ENCODE results near the gene RETREG1.

- TF ChIP-seq ZNF350 (tag by site-specific recombination; IDR thresholded peaks at IDR 0.05) (no peak), ZNF558 (tag by site-specific recombination; IDR thresholded peaks at IDR 0.05) (no peak), ZNF184 (tag by site-specific recombination; IDR thresholded peaks at IDR 0.05) (no peak), CTCF (tag by site-specific recombination; IDR thresholded peaks at IDR 0.05) (no peak), ZNF707 (tag by site-specific recombination; IDR thresholded peaks at IDR 0.05) (no peak), SETDB1 (IDR thresholded peaks at IDR 0.05; ENCODE audit: insufficient read length, low read length) (no peak)
- TF ChIP-seq, protein P1, sequence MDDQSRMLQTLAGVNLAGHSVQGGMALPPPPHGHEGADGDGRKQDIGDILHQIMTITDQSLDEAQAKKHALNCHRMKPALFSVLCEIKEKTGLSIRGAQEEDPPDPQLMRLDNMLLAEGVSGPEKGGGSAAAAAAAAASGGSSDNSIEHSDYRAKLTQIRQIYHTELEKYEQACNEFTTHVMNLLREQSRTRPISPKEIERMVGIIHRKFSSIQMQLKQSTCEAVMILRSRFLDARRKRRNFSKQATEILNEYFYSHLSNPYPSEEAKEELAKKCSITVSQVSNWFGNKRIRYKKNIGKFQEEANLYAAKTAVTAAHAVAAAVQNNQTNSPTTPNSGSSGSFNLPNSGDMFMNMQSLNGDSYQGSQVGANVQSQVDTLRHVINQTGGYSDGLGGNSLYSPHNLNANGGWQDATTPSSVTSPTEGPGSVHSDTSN (CRISPR knock-in tag; IDR thresholded peaks at IDR 0.05) = no peak
Measured at GRCh38 chr5:16490911-16491310, 125.9 kb downstream of the RETREG1 start.
